ENCODE data around the gene KCNQ1. TPM values are rescaled to one million over a fixed set of nuclear protein-coding genes. Genes with fewer than 3 reads are reported as not detected.

Gene KCNQ1
- total RNA-seq, 3 donors from 2014 or later: 3.6 to 6.2 (median 5.1) TPM

DNA sequence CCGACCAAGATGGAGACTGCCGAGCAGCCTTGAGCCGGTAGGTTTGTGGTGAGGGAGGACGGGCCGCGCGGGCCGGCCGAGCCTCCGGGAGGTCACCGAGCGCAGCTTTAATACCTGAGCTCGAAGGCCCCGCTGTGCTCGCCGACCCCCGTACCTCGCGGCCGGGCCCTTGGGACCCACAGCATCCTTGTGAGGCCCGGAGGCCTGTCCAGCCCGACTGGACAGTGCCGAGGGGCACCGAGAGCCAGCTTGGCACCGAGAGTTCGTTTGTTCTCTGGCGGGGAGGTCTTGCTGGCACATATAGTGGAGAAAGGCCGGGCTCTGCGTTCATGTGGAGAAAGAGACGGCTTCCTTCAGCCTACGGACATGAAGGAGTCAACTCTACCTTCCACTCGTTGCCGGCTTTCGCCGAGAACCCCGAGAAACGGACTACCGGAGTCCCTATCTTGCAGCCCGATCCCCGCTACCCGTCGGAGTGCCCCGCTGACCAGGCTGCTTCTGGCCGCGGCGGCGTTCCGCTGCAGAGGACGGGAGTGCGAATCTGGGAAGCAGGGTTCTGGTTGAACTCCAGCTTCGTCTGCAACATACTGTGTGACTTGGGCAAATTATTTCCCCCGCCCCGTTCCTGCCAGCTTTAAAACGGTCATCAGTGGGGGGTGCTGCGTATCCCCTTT, 43.9 kb upstream of the KCNQ1 start:
- Histone ChIP-seq H3K4me3 (peak overlapping the region; percentile 85 to 100 (median 100)), H3K36me3 (peaks cover 10% of the 10 kb centered on the region), H3K27ac (peak overlapping the region; percentile 88 to 99), H3K27me3 (no peaks in the 10 kb centered on the region), H3K9me3 (no peaks in the 10 kb centered on the region), H3K4me1 (peaks cover 7 to 10% of the 10 kb centered on the region in 2 donors)
- TF ChIP-seq POLR2A (IDR thresholded peaks at IDR 0.05) (no peak), POLR2AphosphoS5 (IDR thresholded peaks at IDR 0.05) (no peak), CTCF (IDR thresholded peaks at IDR 0.05) (no peak)
- DNase-seq (ENCODE audit: low spot score in 2 of 2): no peak
- intact Hi-C loops (cut with DNase I; ENCODE audit: low total_unique reads): no loop called here

DNA sequence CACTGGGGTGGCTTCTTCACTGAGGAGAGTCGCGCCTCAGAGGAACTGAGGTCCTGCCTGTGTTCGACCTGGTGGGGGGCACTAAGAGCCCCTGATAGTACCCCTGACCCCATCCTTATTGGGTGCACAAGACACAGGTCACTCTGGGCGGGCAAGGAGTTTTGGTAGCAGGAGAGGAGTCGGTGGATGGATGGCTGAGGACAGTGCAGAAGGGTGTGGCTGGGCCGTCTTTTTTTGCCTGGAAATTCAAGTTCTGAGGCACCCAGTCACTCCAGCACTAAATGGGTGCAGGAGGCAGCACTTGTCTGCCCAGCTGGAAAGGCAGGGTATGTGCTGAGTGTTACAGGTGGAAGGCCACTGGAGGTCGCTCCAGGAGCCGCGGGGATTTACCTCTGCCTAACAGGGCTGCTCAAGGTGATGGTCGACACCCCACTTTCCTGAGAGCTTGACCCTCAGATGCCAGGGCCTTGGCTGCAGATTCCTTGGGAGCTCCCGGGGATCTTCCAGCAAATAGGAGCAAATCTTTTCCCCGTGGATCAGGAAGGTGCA, 43.3 kb upstream of the KCNQ1 start:
- Histone ChIP-seq H3K4me3 (peak overlapping the region; percentile 85 to 100 (median 100)), H3K9me3 (no peaks in the 10 kb centered on the region), H3K36me3 (peaks cover 10% of the 10 kb centered on the region), H3K4me1 (peaks cover 7 to 10% of the 10 kb centered on the region in 2 donors), H3K27ac (peak overlapping the region; percentile 88 to 99), H3K27me3 (no peaks in the 10 kb centered on the region)
- no peak for TF ChIP-seq POLR2AphosphoS5 (IDR thresholded peaks at IDR 0.05)
- no peak for TF ChIP-seq CTCF (IDR thresholded peaks at IDR 0.05)
- TF ChIP-seq POLR2A (IDR thresholded peaks at IDR 0.05): no peak
- intact Hi-C loops (cut with DNase I; ENCODE audit: low total_unique reads): no loop called here
- DNase-seq (ENCODE audit: low spot score in 2 of 2): no peak

- DNase-seq (ENCODE audit: low spot score in 2 of 2): no peak
- peaks cover 7 to 10% of the 10 kb centered on the region in 2 donors for H3K4me1 ChIP-seq
- peak overlapping the region in 1 of 3 donors; percentile 85 for H3K4me3 ChIP-seq
- TF ChIP-seq POLR2AphosphoS5 (IDR thresholded peaks at IDR 0.05): no peak
- no peak for TF ChIP-seq POLR2A (IDR thresholded peaks at IDR 0.05)
- TF ChIP-seq CTCF (IDR thresholded peaks at IDR 0.05): no peak
- H3K9me3 ChIP-seq: no peaks in the 10 kb centered on the region
- intact Hi-C loops (cut with DNase I; ENCODE audit: low total_unique reads): no loop called here
- no peaks in the 10 kb centered on the region for H3K27me3 ChIP-seq
- H3K36me3 ChIP-seq: peaks cover 5% of the 10 kb centered on the region
- H3K27ac ChIP-seq: no peak overlapping the region
Measured at GRCh38 chr11:2402106-2402505, 42.7 kb upstream of the KCNQ1 start.

GRCh38 chr11:2402890-2403645, 41.7 kb upstream of the KCNQ1 start:
- TF ChIP-seq POLR2A (IDR thresholded peaks at IDR 0.05): no peak
- no peak for TF ChIP-seq CTCF (IDR thresholded peaks at IDR 0.05)
- TF ChIP-seq POLR2AphosphoS5 (IDR thresholded peaks at IDR 0.05): no peak
- peaks cover 7 to 10% of the 10 kb centered on the region in 2 donors for H3K4me1 ChIP-seq
- no peak overlapping the region for H3K27ac ChIP-seq
- no peaks in the 10 kb centered on the region for H3K27me3 ChIP-seq
- no peak for DNase-seq (ENCODE audit: low spot score in 2 of 2)
- H3K4me3 ChIP-seq: no peak overlapping the region
- peaks cover 5% of the 10 kb centered on the region for H3K36me3 ChIP-seq
- intact Hi-C loops (cut with DNase I; ENCODE audit: low total_unique reads): no loop called here
- H3K9me3 ChIP-seq: no peaks in the 10 kb centered on the region

- intact Hi-C loops (cut with DNase I; ENCODE audit: low total_unique reads): no loop called here
- Histone ChIP-seq H3K27me3 (no peaks in the 10 kb centered on the region), H3K27ac (no peak overlapping the region), H3K4me3 (no peak overlapping the region), H3K4me1 (peaks cover 6 to 7% of the 10 kb centered on the region in 2 donors), H3K9me3 (no peaks in the 10 kb centered on the region), H3K36me3 (peaks cover 5% of the 10 kb centered on the region)
- TF ChIP-seq POLR2A (IDR thresholded peaks at IDR 0.05) (no peak), POLR2AphosphoS5 (IDR thresholded peaks at IDR 0.05) (no peak), CTCF (IDR thresholded peaks at IDR 0.05) (no peak)
- DNase-seq (ENCODE audit: low spot score in 2 of 2): no peak
Measured at GRCh38 chr11:2404735-2405196, 40.0 kb upstream of the KCNQ1 start.
